Right lobe of liver (tissue), 6 donors: ENCODE results near the gene TRAPPC12. TPM values are rescaled to one million over a fixed set of nuclear protein-coding genes. Genes with fewer than 3 reads are reported as not detected.

Source experiments
- ATAC-seq, 4 donors: fragments of 200-7000 bp; cut with Tn5 transposase; one replicate each; pipeline ENCODE4 v1.9.1; 2020; ENCODE audit warnings: mild to moderate bottlenecking in 4 of 4, moderate library complexity in 4 of 4
- DNase-seq, 3 donors: peaks; one replicate each; pipeline ENCODE4 v3.0.0-alpha.2; 2020
- H3K27ac ChIP-seq, 3 donors: fragments of 200-600 bp; one replicate each; pipeline ENCODE4 v1.8.0; 2022
- H3K27me3 ChIP-seq, 2 donors: fragments of 200-600 bp; one replicate each; pipeline ENCODE4 v1.8.0; 2022
- H3K36me3 ChIP-seq, 4 donors: fragments of 200-600 bp; sonication (generic) in 1 of 4; one replicate each; pipeline versions ENCODE4 v1.5.1 to v1.8.0; 2017 to 2022; ENCODE audit warnings: control low read depth in 1 of 4
- H3K4me1 ChIP-seq, 4 donors: fragments of 200-600 bp; sonication (generic) in 1 of 4; one replicate each; pipeline versions ENCODE4 v1.5.1 to v1.8.0; 2017 to 2022; ENCODE audit warnings: control low read depth in 1 of 4
- H3K4me3 ChIP-seq, 3 donors: fragments of 200-600 bp; one replicate each; pipeline ENCODE4 v1.8.0; 2022
- H3K9me3 ChIP-seq, 4 donors: fragments of 200-600 bp; sonication (generic) in 1 of 4; one replicate each; pipeline versions ENCODE4 v1.5.1 to v1.8.0; 2017 to 2022; ENCODE audit warnings: control low read depth in 1 of 4
- POLR2A ChIP-seq: fragments of 450-650 bp; IDR thresholded peaks from one replicate; pipeline ENCODE4 v1.6.1; 2017; ENCODE audit warnings: antibody characterized with exemption, mild to moderate bottlenecking
- WGBS: methylation state at CpG from one replicate; pipeline ENCODE4 v1.1.6; 2018; ENCODE audit warnings: low coverage, low lambda C conversion rate; ENCODE audit not compliant: insufficient coverage; ENCODE audit errors: missing lambda C conversion rate; 5-methylcytosine and 5-hydroxymethylcytosine counted together
- intact Hi-C, 2 donors: fragments of 100-400 bp; cut with DNase I; formaldehyde crosslinking; loops; one replicate each; pipeline versions ENCODE4 v1.11.2 to v1.14.1; 2022
- total RNA-seq, 6 experiments: library from RNA; depleted of rRNA in 2 of 6; stranded (reverse); fragments of >200 nt in 2 of 6; fragmentation: NEBNext Ultra II Directional in 3 of 6; extraction: Animal tissue kit (Norgen Biotek cat#: 25700) in 3 of 6; gene quantifications; one replicate each; pipeline versions ENCODE4 v1.1.0 to v1.2.4, GENCODE V29; 2016 to 2023
- TF ChIP-seq, protein P1 (sequence below), 4 donors: fragments of 200-600 bp in 3 of 4; fragments of 450-650 bp in 1 of 4; IDR thresholded peaks; one replicate each; pipeline versions ENCODE4 v1.5.1 to v1.8.0; 2016 to 2022; ENCODE audit warnings: antibody characterized with exemption in 4 of 4, mild to moderate bottlenecking in 2 of 4
- donor health status: DM: no; HTN: yes; CAD: no.
- donor health status: DM: no; HTN: no; CAD: no.
- donor health status: DM: no; HTN: no; CAD: no.
- donor health status: DM: no; HTN: yes; CAD: no.
- donor health status: DM: no; HTN: yes; CAD: no.

Gene TRAPPC12
- total RNA-seq, 6 experiments from 2014 or later = 39.2 to 92.4 (median 47.8) TPM

DNA sequence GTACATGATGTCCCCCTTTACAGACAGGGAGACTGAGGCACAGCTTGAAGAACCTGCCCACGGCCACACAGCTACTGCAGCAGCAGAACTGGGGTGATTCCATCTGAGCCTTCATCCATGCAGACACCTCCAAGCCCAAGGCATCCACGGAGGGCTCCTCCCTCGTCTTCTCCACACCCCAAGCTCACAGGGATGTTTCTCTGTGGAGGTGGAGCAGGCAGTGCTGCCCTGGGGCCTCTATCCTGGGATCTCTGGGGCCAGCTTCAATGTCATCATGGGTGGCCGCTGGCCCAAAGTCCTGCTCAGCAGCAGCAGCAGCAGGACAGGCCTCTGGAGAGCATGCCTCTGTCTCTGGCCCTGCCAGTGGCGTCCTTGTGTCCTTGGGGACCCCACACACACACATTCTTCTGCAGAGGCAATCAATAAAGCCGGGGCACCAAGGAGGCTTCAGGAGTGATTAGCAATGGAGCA is 108.6 kb downstream of the TRAPPC12 start:
- no peak overlapping the region for H3K27ac ChIP-seq
- WGBS = no CpG with 5 or more reads among the region's 6 CpGs
- ATAC-seq = no peak
- intact Hi-C loops = no loop called here
- TF ChIP-seq POLR2A = no peak
- TF ChIP-seq, protein P1, sequence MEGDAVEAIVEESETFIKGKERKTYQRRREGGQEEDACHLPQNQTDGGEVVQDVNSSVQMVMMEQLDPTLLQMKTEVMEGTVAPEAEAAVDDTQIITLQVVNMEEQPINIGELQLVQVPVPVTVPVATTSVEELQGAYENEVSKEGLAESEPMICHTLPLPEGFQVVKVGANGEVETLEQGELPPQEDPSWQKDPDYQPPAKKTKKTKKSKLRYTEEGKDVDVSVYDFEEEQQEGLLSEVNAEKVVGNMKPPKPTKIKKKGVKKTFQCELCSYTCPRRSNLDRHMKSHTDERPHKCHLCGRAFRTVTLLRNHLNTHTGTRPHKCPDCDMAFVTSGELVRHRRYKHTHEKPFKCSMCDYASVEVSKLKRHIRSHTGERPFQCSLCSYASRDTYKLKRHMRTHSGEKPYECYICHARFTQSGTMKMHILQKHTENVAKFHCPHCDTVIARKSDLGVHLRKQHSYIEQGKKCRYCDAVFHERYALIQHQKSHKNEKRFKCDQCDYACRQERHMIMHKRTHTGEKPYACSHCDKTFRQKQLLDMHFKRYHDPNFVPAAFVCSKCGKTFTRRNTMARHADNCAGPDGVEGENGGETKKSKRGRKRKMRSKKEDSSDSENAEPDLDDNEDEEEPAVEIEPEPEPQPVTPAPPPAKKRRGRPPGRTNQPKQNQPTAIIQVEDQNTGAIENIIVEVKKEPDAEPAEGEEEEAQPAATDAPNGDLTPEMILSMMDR (IDR thresholded peaks at IDR 0.05) = no peak
- no peaks in the 10 kb centered on the region for H3K27me3 ChIP-seq
- H3K4me1 ChIP-seq = no peaks in the 10 kb centered on the region
- no peak overlapping the region for H3K4me3 ChIP-seq
- DNase-seq = peak in 1 of 3 donors; percentile 32
- no peaks in the 10 kb centered on the region for H3K9me3 ChIP-seq
- no peaks in the 10 kb centered on the region for H3K36me3 ChIP-seq

DNA sequence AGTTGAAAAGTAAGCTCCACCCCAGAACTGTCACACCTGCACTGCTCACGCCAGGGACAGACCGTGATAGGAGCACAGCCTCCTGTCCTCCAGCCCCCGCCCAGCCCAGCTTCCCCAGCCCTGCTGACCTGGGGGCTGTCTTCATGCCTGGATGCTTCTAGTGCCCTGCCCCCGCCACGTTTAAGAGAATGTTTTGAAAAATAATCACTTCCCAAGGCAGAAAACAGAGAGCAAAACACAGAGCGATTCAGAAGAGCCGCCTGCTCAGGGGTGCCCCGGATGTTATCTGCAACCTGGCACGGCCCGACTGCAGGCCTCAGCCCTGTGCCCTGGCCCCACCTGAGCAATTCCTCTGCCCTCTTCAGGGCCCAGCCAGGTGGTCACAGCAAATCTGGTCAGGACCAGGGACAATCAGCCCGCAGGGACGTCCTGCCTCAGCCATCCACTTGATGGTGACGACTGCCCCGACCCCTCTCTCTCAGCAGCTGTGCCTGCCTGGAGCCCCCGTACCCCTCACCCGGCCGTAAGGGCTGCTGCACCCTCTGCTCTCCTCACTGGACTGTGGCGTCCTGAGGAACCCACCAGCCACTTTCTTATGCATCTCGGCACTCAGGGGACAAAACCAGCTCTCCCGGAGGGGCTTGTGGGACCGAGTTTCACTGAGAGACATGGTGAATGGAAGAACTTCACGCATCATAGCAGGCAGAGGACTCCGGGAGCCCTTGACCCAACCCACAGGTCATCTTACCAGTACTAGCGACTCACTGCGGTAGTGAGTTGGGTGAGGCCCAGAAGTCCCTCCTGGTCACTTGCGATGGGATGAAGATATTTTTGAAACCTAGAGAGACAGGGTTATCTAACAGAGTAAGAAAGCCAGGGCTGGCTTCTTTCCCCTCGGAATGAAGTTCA is 109.6 kb downstream of the TRAPPC12 start:
- intact Hi-C loops = no loop called here
- Histone ChIP-seq H3K27me3 (no peaks in the 10 kb centered on the region), H3K36me3 (no peaks in the 10 kb centered on the region), H3K9me3 (no peaks in the 10 kb centered on the region), H3K4me3 (no peak overlapping the region), H3K27ac (no peak overlapping the region), H3K4me1 (peaks cover 0 to 2% (median 0%) of the 10 kb centered on the region in 4 donors)
- WGBS = 51% methylated on average over 5 of the region's 27 CpGs
- TF ChIP-seq, protein P1 (IDR thresholded peaks at IDR 0.05) = no peak
- peak in 1 of 3 donors; percentile 41 for DNase-seq
- ATAC-seq = no peak

GRCh38 chr2:3489764-3490115 is 110.2 kb downstream of the TRAPPC12 start:
- no peak for TF ChIP-seq POLR2A
- TF ChIP-seq, protein P1 (IDR thresholded peaks at IDR 0.05) = no peak
- no peaks in the 10 kb centered on the region for H3K36me3 ChIP-seq
- H3K27ac ChIP-seq = no peak overlapping the region
- intact Hi-C loops = no loop called here
- no peaks in the 10 kb centered on the region for H3K9me3 ChIP-seq
- 91% methylated on average over 13 of the region's 16 CpGs for WGBS
- no peak overlapping the region for H3K4me3 ChIP-seq
- ATAC-seq (no peak), DNase-seq (peak in 1 of 3 donors; percentile 22)
- H3K4me1 ChIP-seq = peaks cover 0 to 3% (median 0%) of the 10 kb centered on the region in 4 donors
- no peaks in the 10 kb centered on the region for H3K27me3 ChIP-seq

DNA sequence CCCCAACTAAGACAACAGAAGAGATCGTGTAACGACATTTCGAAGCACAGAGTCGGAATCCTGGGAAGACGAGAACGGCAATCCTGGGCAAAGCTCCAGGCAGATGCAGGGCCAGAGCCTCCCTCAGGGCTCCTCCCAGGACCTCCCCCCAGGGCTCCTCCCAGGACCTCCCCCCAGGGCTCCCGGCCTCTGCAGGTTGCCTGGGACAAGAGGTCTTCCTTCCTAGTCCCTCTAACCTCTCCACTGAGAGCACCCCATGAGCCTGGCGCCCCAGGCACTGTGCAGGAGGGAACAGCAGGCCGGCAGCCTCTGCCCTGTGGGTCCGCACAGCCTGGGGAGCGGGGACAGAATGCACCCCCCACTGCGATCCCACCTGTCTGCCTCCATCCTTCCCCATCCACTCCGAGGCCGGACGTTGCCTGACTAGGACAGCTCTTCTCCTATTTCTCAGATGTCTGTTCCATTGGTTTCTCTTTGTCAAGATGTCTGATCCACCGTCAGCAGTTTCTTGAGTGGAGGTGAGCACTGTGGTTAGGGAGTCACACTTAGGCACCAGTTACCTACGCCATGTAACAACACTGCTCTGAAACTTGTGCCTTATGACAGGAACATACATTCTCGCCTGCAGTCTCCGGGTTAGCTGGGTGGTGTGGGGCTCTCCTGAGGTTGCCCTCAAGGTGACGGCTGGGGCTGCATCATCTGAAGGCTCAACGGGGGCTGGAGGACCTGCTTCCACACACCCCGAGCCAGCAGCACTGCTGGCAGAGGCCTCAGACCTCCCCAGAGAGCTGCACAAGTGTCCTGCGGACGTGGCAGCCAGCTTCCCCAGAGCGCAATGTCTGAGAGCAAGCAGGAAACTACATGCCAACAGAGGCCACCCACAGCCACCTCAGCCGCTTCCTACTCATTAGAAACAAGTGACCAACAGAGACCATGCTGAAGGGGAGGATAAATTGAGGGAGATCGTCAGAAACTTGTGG is 111.0 kb downstream of the TRAPPC12 start:
- intact Hi-C loops = no loop called here
- H3K4me1 ChIP-seq = peaks cover 0 to 3% (median 0%) of the 10 kb centered on the region in 4 donors
- DNase-seq = peak in 1 of 3 donors; percentile 45

More for the DNA sequence above, 111.0 kb downstream of the TRAPPC12 start:
- no peak for ATAC-seq
- H3K9me3 ChIP-seq = no peaks in the 10 kb centered on the region
- no peaks in the 10 kb centered on the region for H3K27me3 ChIP-seq
- WGBS = 59% methylated on average over 14 of the region's 27 CpGs
- H3K27ac ChIP-seq = no peak overlapping the region
- TF ChIP-seq, protein P1 (IDR thresholded peaks at IDR 0.05) = no peak
- H3K36me3 ChIP-seq = peaks cover 0 to 7% (median 5%) of the 10 kb centered on the region in 4 donors
- no peak overlapping the region for H3K4me3 ChIP-seq
